GM20431 (cell line): ENCODE data around the gene MBTPS1.

Experiments
- in situ Hi-C: fragments of 300-500 bp; cut with MseI, MboI; formaldehyde crosslinking; loops from one replicate; pipeline ENCODE4 v1.15.0; 2020; ENCODE audit warnings: low sequenced_read_pairs; ENCODE audit not compliant: unreplicated experiment

The MBTPS1 gene

DNA sequence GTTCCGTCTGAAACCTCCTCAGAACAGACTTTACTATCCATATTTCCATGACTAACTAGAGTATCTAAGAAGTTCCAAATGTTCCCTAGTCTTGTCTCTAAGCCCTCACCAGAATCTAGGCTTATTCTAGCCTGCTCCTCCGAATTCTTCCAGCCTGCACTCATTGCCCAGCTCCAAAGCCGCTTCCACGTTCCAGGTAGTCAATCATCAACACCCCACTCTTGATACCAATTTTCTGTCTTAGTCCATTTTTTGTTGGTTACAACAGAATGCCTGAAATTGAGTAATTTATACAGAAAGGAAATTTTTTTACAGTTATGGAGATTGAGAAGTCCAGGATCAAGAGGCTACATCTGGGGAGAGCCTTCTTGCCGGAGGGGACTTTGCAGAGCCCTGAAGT is 95.3 kb downstream of the MBTPS1 start:
- in situ Hi-C loops = no loop called here

DNA sequence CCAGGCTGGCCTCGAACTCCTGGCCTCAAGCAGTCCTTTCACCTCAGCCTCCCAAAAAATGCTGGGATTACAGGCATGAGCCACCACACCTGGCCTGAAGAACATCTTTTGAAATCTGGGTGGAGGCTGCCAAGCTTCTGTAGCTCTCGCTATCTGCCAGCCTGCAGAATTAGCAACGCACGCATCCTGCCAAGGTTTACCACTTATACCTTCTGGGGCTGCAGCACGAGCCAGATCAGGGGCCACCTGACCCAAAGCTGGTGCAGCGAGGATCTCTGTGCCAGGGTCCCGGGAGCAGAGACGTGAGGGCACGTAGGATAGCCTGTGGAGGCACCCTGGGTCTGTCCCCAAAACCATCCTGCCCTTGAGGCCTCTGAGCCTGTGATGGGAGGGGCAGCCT is 96.4 kb downstream of the MBTPS1 start:
- in situ Hi-C loops = no loop called here

DNA sequence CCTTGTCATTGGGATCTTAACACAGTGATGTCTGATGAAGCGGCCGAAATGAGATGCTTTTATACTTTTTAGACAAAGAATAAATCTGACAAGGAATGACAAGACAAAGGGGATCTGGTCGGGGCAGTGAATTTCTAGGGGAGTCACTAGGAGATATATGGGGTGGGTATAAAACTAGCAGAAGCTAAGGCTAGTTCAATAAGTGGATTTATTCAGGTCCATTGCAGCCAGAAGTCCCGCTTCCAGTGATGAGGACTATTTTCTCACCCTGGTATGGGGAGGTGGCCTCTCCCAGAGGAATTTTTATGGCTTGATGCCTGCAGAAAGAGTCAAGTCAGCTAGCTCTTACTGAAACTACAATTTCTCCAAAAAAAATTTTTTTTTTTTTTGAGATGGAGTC is 98.0 kb downstream of the MBTPS1 start:
- in situ Hi-C loops = no loop called here

DNA sequence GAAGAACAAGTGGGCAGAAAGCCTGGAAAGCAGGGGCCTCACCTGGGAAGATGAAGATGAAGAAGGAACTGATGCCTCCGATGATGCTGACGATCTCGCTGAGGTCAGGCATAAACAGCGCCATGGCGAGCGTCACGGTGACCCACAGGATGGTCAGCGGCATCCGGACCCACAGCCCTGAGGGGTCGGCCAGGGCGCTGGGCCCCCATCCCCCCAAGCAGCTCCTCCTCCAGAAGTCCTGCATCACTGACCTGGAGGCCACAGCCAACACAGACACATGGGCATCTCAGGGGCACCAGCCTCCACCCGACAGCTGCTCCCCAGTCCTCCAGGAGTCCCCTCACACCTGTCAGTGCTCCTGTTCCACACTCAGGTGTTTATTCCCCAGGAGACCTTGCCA is 100.3 kb downstream of the MBTPS1 start:
- in situ Hi-C loops = no loop called here

DNA sequence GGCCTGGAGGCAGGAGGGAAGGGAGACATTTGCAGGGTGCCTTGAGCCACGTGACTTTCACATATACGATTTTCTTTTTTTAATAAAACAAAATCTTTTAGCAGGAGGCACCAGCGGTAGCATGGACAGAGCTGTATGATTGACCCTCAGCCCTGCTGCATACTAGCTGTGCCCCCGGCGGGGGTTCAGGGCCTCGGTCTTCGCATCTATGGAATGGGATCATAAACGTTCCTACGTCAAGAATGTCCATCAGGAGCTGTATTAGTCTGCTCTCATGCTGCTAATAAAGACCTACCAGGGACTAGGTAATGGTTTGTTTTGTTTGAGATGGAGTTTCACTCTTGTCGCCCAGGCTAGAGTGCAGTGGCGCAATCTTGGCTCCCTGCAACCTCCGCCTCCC is 101.3 kb downstream of the MBTPS1 start:
- in situ Hi-C loops = no loop called here

DNA sequence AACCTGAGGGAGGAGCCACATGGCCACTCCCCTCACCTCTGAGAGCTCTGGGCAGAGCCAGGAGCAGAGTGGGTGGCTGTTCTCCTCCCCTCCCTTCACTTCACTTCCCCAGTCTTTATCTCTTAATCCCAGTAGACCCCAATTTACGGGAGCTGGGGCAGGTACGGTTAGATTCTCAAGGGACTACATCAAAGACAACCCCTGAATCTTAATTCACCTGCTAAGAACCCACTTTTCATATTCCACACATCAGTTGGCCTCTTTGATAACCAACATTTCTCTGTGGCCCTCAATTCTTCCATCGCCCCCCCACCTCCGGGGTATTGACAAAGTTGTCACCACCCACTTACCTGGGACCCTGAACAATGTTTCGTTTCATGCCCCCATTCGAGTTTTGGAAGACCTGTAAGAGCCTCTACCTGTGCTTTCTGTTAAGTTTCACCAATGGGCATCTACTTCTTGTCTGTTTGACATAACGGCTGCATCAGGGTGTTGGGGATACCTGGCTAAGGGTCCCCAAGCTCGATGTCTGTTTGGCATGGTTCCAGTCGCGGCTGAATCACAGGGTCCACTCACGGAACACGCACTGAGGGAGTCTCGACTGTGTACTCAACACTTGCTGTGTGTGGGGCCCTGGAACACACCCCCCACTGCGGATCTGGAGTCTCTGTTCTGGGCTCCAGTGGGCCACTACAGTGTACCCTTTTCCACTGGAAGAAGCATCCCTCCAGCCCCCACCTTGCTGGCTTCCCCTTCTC is 102.0 kb downstream of the MBTPS1 start:
- in situ Hi-C loops = no loop called here

DNA sequence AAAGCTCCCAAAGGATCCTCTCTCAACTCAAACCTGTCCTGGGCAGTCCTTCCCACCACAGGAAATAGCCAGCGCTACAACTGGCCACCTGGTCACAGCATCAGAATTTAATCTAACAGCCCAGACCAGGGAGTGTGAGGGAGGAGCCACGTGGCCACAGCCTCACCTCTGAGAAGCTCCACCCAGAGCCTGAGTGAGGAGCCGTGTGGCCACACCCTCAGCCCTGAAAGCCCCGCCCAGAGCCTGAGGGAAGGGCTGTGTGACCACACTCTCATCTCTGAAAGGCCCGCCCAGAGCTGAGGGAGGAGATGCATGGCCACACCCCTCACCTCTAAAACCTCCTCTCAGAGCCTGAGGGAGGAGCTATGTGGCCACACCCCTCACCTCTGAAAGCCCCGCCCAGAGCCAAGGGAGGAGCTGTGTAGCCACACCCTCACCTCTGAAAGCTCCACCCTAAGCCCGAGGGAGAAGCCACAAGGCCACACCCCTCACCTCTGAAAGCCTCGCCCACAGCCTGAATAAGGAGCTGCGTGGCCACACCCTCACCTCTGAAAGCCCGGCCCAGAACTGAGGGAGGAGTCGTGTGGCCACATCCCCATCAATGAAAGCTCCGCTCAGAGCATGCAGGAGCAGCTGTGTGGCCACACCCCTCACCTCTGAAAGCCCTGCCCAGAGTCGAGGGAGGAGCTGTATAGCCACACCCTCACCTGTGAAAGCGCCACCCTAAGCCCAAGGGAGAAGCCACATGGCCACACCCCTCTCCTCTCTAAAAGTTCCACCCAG is 102.8 kb downstream of the MBTPS1 start:
- in situ Hi-C loops = no loop called here

DNA sequence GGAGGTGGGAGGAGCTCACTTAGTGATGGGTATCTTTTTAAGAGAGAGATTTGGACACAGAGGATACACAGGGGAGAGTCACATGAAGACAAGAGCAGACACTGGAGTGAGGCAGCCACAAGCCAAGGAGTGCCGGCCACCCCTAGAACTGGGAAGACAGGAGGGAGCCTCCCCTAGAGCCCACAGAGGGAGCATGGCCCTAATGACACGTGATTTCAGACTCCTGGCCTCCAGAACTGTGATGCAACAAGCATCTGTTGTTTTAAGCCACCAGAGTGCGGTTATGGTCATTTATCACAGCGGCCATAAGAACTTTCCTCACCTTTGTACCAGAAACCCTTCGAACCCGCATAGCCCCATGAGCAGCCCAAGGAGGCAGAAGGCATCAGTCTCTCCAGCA is 107.5 kb downstream of the MBTPS1 start:
- in situ Hi-C loops = no loop called here

DNA sequence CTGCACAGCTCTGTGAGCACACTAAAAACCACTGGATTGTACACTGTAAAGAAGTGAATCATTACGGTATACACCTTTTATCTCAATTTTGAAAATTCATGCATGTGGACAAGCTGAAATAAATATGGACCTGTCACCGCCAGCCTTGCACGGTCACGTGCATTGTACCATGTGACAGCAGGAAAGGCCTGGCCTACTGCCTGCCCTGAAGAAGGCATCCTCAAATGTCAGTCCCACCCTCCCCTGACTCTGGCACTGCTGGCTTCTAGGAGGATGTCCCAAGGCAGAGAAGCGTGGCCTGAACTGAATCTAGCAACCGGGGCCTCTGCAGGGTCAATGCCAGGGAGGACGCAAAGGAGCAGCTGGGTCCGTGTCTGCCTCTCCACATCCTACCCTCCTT is 108.8 kb downstream of the MBTPS1 start:
- in situ Hi-C loops = no loop called here

DNA sequence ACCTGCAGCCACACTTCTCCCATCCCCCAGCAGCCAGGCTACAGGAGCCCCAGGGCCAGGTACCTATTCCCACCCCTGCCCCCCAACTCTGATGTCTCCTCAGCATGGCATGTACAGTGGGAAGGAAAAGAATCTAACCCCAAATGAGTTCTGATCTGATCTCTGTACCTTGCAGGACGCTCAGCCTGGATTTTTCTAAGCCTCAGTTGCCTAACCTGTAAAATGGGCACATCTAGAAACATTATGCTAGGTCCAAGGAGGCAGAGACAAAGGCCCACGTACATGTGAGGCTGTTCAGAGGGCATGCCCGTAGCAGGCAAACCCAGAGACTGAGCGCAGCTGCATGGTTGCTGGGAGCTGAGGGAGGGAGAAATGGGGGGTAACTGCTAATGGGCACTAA is 109.2 kb downstream of the MBTPS1 start:
- in situ Hi-C loops = no loop called here

DNA sequence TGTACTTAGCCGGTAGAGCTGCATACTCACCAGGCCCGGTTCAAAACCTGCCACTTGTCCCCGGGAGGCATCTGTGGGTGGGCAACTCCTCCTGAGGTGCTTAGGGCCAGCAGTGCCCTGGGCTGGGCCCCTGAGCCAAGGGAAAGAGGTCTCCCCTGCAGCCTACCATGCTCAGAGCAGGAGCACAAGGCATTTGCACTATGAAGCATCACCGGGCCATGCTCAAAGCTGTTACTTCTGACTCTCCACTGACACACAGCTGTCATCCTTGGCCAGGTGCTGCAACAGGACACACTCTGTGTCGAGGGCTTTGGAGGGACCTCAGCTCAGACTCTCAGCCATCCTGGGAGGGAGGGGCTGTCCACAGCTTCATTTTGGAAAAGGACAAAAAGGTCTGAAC is 111.4 kb downstream of the MBTPS1 start:
- in situ Hi-C loops = no loop called here

DNA sequence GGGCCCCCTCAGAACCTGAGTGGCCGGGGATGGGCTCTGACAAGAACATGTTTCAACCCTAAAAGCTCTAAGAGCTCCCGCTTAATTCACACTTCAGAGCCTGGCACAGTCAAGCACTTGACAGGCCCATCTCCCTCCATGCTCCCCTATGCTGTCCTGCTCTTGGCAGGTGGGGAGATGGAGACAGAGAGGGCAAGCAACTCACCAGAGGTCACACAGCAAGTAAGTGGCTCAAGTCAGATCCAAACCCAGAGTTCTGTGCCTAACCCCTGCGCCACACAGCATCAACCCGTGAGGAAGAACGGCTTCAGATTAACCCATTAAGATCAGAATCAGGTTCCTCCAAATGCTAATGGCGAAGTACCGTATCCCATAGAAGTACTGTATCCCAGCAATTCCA is 112.3 kb downstream of the MBTPS1 start:
- in situ Hi-C loops = no loop called here
